ENCODE data around the gene CACNA1E. TPM values are rescaled to one million over a fixed set of nuclear protein-coding genes. Genes with fewer than 3 reads are reported as not detected.

Gene CACNA1E
- total and polyA plus RNA-seq, 2 donors (not counting 1 experiment from before 2014, with no cell fraction given): 0.37 to 0.40 TPM

DNA sequence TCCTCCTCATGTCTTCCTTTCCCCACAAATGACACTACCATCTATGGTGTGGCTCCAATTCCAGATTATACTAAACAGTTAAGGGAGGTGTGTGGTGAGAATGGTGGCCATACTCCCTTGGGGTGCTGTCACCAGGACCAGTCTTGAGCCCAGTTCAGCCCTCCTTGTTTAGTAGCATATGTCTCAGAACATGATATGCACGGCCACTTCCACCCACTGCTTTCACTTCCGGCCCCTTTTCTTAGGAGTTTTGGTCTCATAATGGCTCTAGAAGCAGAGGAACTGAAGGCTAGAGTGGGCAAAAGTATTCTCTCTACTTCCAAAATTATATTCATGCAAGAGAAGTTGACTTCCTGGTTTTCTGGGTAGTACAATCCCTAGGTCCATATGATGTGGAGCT is 45.3 kb upstream of the CACNA1E start:
- WGBS (ENCODE audit: insufficient coverage): no CpG with 5 or more reads among the region's 2 CpGs
- no peak overlapping the region for H3K9ac ChIP-seq (ENCODE audit: low read length)
- H3K27ac Mint-ChIP-seq: no peak overlapping the region
- no peaks in the 10 kb centered on the region for H3K79me2 ChIP-seq (ENCODE audit: control insufficient read depth, insufficient read depth, low read length)
- ATAC-seq (ENCODE audit: low read depth): no peak
- H3K4me3 ChIP-seq (ENCODE audit: control extremely low read depth in 1 of 5, extremely low read depth in 1 of 5, insufficient read depth in 1 of 5, low read depth in 2 of 5, low read length in 4 of 5): no peak overlapping the region
- DNase-seq: no peak
- peaks cover 45% of the 10 kb centered on the region for H3K27me3 Mint-ChIP-seq
- no peaks in the 10 kb centered on the region for H3K9me3 Mint-ChIP-seq (ENCODE audit: insufficient read depth)
- intact Hi-C loops (cut with micrococcal nuclease): no loop called here
- TF ChIP-seq EZH2 (IDR thresholded peaks at IDR 0.05; ENCODE audit: borderline replicate concordance, insufficient read depth, low read depth, low read length, poor library complexity, severe bottlenecking): no peak
- TF ChIP-seq CTCF (IDR thresholded peaks at IDR 0.05): no peak
- no peaks in the 10 kb centered on the region for H3K36me3 ChIP-seq (replicated peaks in 1 of 2; ENCODE audit: control extremely low read depth in 1 of 2, control insufficient read depth in 1 of 2, extremely low read depth in 1 of 2, insufficient read depth in 2 of 2, low read length in 1 of 2)
- no peak overlapping the region for H3K4me3 Mint-ChIP-seq
- peaks cover 0 to 2% (median 0%) of the 10 kb centered on the region in 4 experiments for H3K27me3 ChIP-seq (replicated peaks in 1 of 4; ENCODE audit: control extremely low read depth in 1 of 4, control insufficient read depth in 3 of 4, insufficient read depth in 4 of 4, low read length in 3 of 4)
- H3K4me2 ChIP-seq (replicated peaks; ENCODE audit: low read depth, low read length, poor library complexity, severe bottlenecking): no peak overlapping the region
- no peaks in the 10 kb centered on the region for H4K20me1 ChIP-seq (ENCODE audit: control insufficient read depth, insufficient read depth, low read length, poor library complexity, severe bottlenecking)
- no peaks in the 10 kb centered on the region for H3K4me1 ChIP-seq (ENCODE audit: control insufficient read depth in 2 of 2, insufficient read depth in 2 of 2, low read length in 2 of 2)
- H3K9me3 ChIP-seq (ENCODE audit: control extremely low read depth in 1 of 3, control insufficient read depth in 2 of 3, insufficient read depth in 1 of 3, low read length in 2 of 3): no peaks in the 10 kb centered on the region
- POLR2A ChIA-PET: no interaction called here
- CTCF ChIA-PET: no interaction called here
- no peak overlapping the region for H2AFZ ChIP-seq (ENCODE audit: insufficient read depth, low read depth, low read length, poor library complexity, severe bottlenecking)
- no peak overlapping the region for H3K27ac ChIP-seq (ENCODE audit: low read length in 2 of 2)
- H3K4me1 Mint-ChIP-seq: no peaks in the 10 kb centered on the region

DNA sequence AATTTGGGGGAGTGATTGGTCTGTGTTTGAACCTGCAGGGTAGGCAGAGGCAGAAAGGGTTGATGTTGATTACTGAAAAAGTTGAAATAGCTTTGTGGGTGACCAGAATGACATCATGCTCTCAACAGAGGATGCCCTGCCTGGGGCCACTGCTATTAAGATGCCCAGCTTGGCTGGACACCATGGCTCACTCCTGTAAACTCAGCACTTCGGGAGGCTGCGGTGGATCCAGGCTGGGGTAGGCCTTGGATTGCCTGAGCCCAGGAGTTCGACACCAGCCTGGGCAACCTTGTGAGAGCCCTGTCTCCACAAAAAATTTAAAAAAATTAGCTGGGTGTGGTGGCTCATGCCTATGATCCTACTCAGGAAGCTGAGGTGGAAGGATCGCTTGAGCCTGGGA is 42.8 kb upstream of the CACNA1E start:
- no peak overlapping the region for H3K27ac ChIP-seq (ENCODE audit: low read length in 2 of 2)
- no peak overlapping the region for H2AFZ ChIP-seq (ENCODE audit: insufficient read depth, low read depth, low read length, poor library complexity, severe bottlenecking)
- WGBS (ENCODE audit: insufficient coverage): 89% methylated on average over 4 of the region's 4 CpGs
- ATAC-seq (ENCODE audit: low read depth) (no peak), DNase-seq (no peak)
- H3K79me2 ChIP-seq (ENCODE audit: control insufficient read depth, insufficient read depth, low read length): no peaks in the 10 kb centered on the region
- Mint-ChIP-seq H3K4me1 (no peaks in the 10 kb centered on the region), H3K27me3 (peaks cover 34% of the 10 kb centered on the region), H3K27ac (no peak overlapping the region), H3K4me3 (no peak overlapping the region), H3K9me3 (ENCODE audit: insufficient read depth) (no peaks in the 10 kb centered on the region)
- H3K9me3 ChIP-seq (ENCODE audit: control extremely low read depth in 1 of 3, control insufficient read depth in 2 of 3, insufficient read depth in 1 of 3, low read length in 2 of 3): no peaks in the 10 kb centered on the region
- H3K4me2 ChIP-seq (replicated peaks; ENCODE audit: low read depth, low read length, poor library complexity, severe bottlenecking): no peak overlapping the region
- H3K36me3 ChIP-seq (replicated peaks in 1 of 2; ENCODE audit: control extremely low read depth in 1 of 2, control insufficient read depth in 1 of 2, extremely low read depth in 1 of 2, insufficient read depth in 2 of 2, low read length in 1 of 2): no peaks in the 10 kb centered on the region
- no peaks in the 10 kb centered on the region for H3K27me3 ChIP-seq (replicated peaks in 1 of 4; ENCODE audit: control extremely low read depth in 1 of 4, control insufficient read depth in 3 of 4, insufficient read depth in 4 of 4, low read length in 3 of 4)
- H3K4me3 ChIP-seq (ENCODE audit: control extremely low read depth in 1 of 5, extremely low read depth in 1 of 5, insufficient read depth in 1 of 5, low read depth in 2 of 5, low read length in 4 of 5): no peak overlapping the region
- TF ChIP-seq EZH2 (IDR thresholded peaks at IDR 0.05; ENCODE audit: borderline replicate concordance, insufficient read depth, low read depth, low read length, poor library complexity, severe bottlenecking) (no peak), CTCF (IDR thresholded peaks at IDR 0.05) (no peak)
- intact Hi-C loops (cut with micrococcal nuclease): no loop called here
- ChIA-PET CTCF (no interaction called here), POLR2A (no interaction called here)
- no peaks in the 10 kb centered on the region for H3K4me1 ChIP-seq (ENCODE audit: control insufficient read depth in 2 of 2, insufficient read depth in 2 of 2, low read length in 2 of 2)
- H3K9ac ChIP-seq (ENCODE audit: low read length): no peak overlapping the region
- no peaks in the 10 kb centered on the region for H4K20me1 ChIP-seq (ENCODE audit: control insufficient read depth, insufficient read depth, low read length, poor library complexity, severe bottlenecking)
